VCaP (cell line): ENCODE results near the gene SLC4A4.

Source experiments
- H3K27ac ChIP-seq: fragments of 450-650 bp; 2 replicates; pipeline ENCODE4 v1.5.1; 2017
- TF ChIP-seq, protein P1 (sequence below): fragments of 450-650 bp; conservative IDR thresholded peaks from 2 replicates; pipeline ENCODE4 v1.5.1; 2017; ENCODE audit warnings: mild to moderate bottlenecking, moderate library complexity

Gene SLC4A4

DNA sequence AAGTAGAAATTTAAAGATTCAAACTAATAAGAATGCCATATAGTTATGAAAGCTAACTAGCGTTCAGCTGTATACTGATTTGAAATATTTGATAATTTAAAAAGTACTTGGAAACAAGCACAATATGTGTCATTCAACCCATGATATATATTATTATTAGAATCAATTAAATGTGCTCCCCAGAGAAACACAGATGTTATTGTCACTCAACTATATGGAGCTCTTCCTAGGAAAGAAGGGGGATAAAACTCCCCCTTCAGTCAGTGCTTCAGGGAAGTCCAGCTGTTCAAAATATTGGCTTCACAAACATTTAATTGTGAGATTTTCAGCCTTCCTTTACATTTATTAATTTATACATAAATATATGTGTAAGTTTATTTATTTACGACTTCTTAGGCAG lies 135.9 kb downstream of the SLC4A4 start:
- no peak overlapping the region for H3K27ac ChIP-seq
- TF ChIP-seq, protein P1, sequence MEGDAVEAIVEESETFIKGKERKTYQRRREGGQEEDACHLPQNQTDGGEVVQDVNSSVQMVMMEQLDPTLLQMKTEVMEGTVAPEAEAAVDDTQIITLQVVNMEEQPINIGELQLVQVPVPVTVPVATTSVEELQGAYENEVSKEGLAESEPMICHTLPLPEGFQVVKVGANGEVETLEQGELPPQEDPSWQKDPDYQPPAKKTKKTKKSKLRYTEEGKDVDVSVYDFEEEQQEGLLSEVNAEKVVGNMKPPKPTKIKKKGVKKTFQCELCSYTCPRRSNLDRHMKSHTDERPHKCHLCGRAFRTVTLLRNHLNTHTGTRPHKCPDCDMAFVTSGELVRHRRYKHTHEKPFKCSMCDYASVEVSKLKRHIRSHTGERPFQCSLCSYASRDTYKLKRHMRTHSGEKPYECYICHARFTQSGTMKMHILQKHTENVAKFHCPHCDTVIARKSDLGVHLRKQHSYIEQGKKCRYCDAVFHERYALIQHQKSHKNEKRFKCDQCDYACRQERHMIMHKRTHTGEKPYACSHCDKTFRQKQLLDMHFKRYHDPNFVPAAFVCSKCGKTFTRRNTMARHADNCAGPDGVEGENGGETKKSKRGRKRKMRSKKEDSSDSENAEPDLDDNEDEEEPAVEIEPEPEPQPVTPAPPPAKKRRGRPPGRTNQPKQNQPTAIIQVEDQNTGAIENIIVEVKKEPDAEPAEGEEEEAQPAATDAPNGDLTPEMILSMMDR: no peak

DNA sequence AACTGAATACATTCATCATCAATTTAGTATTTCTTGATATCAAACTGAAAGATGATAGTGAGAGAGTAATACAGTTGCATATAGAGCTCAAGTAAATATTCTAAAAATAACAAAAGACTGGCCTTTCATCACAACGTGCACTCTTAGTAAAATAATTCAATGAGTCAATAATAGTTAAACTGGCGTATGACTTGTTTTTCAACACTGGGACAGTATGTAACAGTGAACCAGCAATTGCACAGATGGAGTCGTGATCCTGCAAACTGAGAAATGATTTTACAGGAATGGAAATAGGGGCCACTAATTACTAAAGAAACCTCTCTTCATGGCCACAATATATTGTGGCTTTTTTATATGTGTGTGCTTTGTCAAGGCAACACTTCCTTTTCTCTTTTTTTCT lies 137.4 kb downstream of the SLC4A4 start:
- TF ChIP-seq, protein P1: no peak
- peak overlapping the region; percentile 46 for H3K27ac ChIP-seq

DNA sequence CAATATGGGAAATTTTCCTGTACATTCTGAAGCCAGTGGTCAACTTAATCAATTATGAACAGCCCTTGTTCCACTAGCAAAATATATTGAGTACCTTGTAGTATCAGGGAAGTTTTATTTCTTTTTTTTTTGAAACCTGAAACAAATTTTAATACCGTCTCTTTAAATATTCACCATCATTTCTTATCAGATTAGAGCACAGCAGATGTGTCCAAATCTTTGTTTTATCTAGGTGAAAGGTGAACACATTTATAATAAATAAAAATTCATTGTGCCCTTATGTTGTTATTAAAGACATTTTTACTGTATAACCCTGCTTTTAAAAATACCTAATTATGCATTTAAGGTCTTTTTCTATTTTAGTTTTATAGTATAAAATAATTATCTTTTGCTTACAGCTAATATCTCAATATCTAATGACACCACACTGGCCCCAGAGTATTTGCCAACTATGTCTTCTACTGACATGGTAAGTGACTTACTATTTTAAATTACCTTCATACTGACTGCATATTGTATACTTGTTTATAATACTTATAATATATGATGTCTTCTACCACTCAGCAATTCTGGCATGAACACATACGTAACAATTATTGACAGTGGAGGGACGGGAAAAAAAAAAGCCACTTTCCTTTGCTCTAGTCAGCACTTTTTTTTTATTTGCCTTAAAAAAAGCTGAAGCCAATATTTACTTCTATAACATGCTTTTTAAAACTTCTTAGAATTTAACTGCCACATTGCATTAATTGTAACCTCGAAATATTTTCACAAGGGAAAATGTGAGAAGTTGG lies 147.9 kb downstream of the SLC4A4 start:
- H3K27ac ChIP-seq: peak overlapping the region; percentile 80

DNA sequence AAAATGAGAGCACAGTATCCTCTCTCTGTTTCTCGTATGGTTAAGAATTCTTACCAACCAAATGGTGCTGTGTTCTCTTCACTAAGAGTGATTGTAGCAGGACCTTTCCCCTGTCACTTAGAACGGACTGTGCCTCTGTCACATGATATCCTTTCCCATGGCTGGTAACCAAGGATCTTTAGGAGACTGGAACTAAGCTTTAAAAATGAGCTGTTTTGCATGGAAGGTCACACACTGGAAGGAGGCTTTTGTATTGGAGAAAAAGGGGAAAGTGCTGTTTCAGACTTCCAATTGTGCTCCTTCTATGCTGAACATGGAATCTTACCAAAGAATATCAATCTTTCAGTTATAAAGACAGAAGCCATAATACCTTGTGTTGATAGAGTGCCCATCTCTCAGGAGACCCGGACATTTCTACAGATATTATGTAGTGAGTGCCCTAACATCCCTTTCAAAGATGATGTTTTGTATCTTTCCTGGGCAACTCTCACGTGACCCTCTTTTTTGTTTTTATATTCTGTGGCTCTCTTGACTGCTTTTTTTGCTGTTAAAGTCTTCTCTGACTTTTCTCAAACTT lies 148.6 kb downstream of the SLC4A4 start:
- TF ChIP-seq, protein P1: no peak
- H3K27ac ChIP-seq: peak overlapping the region; percentile 80

More for the DNA sequence above, 147.9 kb downstream of the SLC4A4 start:
- TF ChIP-seq, protein P1: no peak

DNA sequence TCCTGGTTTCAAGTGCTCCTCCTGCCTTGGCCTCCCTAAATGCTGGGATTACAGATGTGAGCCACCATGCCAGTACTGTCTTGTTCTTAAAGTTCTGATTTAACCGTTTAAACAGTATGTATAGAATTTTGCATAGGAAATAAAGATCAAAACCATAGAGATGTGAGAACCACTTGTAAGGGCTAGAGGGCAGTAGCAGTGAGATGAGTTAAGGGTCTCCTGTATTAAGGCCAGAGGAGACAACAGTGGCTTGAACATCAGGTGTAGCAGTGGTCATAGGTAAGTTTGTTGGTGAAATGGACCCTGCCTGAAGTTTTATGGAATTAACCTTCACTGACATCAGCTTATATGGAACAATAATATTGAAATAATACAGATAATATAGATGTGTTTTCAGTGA lies 155.7 kb downstream of the SLC4A4 start:
- no peak overlapping the region for H3K27ac ChIP-seq
- TF ChIP-seq, protein P1: no peak

DNA sequence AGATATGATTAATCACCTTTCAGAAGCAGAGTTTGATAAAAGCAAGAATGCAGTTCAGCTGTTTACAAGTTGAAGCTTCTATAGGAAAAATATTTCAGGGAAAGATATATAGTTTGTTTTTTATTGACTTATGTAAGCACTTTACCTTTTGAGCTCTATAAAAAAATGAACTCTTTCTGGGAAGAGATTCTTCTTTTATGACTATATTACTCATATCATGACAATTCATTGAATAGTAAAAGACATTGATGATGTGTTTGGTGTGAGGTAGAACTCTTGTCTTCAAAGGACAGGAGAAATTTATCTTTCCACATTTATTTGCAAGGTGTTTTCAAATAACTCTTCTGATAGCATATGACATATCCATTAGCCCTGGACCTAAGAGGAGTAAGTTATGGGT lies 156.6 kb downstream of the SLC4A4 start:
- TF ChIP-seq, protein P1: no peak
- H3K27ac ChIP-seq: no peak overlapping the region; the same call in 1 of the 2 replicates

DNA sequence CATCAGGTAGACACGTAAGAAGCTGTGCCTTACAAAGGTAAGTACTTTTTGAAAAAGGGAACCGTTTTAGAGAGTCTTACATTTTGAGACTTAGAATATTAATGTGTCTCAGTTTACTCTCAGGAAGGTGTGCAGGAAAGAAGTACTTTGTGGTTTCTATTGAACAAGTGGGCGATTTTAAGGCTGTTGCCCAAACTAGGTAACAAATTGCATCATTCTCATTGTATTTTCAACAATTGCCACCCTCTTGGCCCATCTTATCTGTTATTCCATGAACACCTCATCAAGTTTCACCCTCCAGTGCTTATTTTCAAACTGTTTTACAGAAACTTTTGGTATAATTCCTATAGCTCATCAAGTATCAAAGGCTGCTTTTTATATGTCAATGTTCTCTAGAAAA lies 158.3 kb downstream of the SLC4A4 start:
- TF ChIP-seq, protein P1: no peak
- peak overlapping the region; percentile 87 for H3K27ac ChIP-seq
